ENCODE measurements around the gene SPOCK1. TPM values are rescaled to one million over a fixed set of nuclear protein-coding genes. Genes with fewer than 3 reads are reported as not detected.

The SPOCK1 gene
- total RNA-seq, 1 donor from 2014 or later, result 6.8 TPM

DNA sequence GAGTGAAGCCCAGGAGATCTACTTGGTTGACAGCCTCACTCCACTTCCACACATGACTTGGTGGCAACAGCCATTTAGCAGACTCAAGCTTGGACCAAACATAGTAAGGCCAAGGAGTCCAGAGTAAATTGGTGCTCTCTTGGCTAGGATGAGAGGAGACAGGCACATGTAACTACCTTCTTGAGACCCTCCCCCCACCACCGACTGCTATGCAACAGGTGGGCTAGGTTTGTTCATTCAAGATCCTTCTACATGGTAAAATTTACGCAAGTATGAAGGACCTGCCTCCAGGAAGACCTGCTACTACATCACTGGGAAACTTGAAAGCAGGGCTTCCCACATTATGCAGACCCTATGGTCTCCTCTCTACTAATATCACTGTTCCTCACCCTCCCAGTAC lies 442.4 kb downstream of the SPOCK1 start:
- no peaks in the 10 kb centered on the region for H3K27me3 ChIP-seq (ENCODE audit: control insufficient read depth, insufficient read depth, low read length)
- DNase-seq (ENCODE audit: low read depth) (no peak), FAIRE-seq (no peak)
- no peaks in the 10 kb centered on the region for H3K36me3 ChIP-seq (ENCODE audit: control insufficient read depth, insufficient read depth, low read length)
- H3K4me3 ChIP-seq (ENCODE audit: low read depth, low read length), result no peak overlapping the region
- TF ChIP-seq, protein P1, sequence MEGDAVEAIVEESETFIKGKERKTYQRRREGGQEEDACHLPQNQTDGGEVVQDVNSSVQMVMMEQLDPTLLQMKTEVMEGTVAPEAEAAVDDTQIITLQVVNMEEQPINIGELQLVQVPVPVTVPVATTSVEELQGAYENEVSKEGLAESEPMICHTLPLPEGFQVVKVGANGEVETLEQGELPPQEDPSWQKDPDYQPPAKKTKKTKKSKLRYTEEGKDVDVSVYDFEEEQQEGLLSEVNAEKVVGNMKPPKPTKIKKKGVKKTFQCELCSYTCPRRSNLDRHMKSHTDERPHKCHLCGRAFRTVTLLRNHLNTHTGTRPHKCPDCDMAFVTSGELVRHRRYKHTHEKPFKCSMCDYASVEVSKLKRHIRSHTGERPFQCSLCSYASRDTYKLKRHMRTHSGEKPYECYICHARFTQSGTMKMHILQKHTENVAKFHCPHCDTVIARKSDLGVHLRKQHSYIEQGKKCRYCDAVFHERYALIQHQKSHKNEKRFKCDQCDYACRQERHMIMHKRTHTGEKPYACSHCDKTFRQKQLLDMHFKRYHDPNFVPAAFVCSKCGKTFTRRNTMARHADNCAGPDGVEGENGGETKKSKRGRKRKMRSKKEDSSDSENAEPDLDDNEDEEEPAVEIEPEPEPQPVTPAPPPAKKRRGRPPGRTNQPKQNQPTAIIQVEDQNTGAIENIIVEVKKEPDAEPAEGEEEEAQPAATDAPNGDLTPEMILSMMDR (IDR thresholded peaks at IDR 0.05; ENCODE audit: insufficient read depth, low read length, severe bottlenecking), result no peak

DNA sequence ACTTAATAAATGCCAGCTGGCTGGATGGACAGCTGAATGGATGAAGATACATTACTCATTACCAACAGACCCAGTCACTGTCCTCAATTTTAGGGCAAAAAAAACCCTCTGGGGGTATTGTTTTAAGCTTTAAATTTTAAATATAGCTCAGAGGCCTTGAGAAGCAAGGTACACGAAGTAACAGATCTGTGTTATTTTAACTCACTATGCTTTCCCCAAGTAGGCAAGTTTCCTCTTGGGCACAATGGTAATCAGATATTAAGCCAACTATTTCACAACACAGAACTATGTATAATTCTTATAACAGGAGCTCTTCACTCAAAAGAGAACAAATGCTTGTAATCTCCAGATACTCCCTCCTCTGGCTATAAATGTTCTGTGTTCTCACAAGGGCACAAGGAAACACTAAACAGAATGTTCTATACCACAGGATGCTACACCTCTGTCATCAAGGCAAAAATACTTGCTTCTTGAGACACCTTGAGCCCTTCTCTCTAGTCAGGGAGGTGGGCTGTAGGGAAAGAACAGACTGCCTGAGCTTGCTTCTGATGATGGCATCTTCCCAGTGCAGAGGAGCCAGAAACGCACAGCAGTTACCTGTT lies 443.8 kb downstream of the SPOCK1 start:
- no peak for FAIRE-seq
- Histone ChIP-seq H3K4me3 (ENCODE audit: low read depth, low read length) (no peak overlapping the region), H3K27me3 (ENCODE audit: control insufficient read depth, insufficient read depth, low read length) (no peaks in the 10 kb centered on the region), H3K36me3 (ENCODE audit: control insufficient read depth, insufficient read depth, low read length) (no peaks in the 10 kb centered on the region)
- DNase-seq (ENCODE audit: low read depth), result no peak
- TF ChIP-seq, protein P1 (IDR thresholded peaks at IDR 0.05; ENCODE audit: insufficient read depth, low read length, severe bottlenecking), result no peak

DNA sequence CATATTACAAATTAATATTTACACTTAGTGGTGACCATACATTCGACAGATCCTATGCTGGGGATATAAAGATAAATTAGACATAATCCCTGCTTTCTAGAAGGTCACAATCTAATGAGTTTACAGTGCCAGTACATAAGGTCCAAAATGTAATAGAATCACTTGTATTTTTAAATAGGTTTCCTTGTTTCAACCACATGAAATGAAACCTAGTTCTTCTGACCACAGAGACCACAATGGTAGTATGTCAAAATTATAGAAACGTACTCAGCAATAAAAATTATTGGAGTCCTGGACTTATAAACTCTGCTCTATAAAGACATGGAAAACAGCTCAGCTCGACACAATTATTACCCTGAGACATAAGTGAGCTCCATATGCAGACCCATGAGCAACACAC lies 444.3 kb downstream of the SPOCK1 start:
- Histone ChIP-seq H3K27me3 (ENCODE audit: control insufficient read depth, insufficient read depth, low read length) (no peaks in the 10 kb centered on the region), H3K4me3 (ENCODE audit: low read depth, low read length) (no peak overlapping the region), H3K36me3 (ENCODE audit: control insufficient read depth, insufficient read depth, low read length) (no peaks in the 10 kb centered on the region)
- DNase-seq (ENCODE audit: low read depth) (no peak), FAIRE-seq (no peak)
- TF ChIP-seq, protein P1 (IDR thresholded peaks at IDR 0.05; ENCODE audit: insufficient read depth, low read length, severe bottlenecking), result no peak

DNA sequence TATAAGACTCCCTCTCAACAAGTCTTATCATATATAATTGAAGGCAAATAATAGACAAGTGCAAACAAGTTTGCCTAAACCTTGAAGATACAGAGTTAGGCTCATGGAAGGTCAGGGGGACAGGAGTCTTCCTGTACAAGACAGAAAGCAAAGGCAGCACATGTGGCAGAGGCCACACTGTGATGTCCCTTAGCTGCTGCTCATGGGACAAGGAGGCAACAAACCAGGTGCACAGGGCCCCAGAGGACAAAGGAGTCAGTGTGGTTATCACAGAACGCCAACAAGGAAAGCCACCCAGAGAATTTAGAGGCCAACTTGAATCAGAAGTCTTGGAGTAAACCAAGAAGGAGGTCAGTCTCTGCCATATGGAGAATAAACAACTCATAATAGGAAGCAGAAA lies 444.8 kb downstream of the SPOCK1 start:
- FAIRE-seq (no peak), DNase-seq (ENCODE audit: low read depth) (peak; percentile 33)
- H3K4me3 ChIP-seq (ENCODE audit: low read depth, low read length), result no peak overlapping the region
- no peaks in the 10 kb centered on the region for H3K36me3 ChIP-seq (ENCODE audit: control insufficient read depth, insufficient read depth, low read length)
- no peaks in the 10 kb centered on the region for H3K27me3 ChIP-seq (ENCODE audit: control insufficient read depth, insufficient read depth, low read length)
- TF ChIP-seq, protein P1 (IDR thresholded peaks at IDR 0.05; ENCODE audit: insufficient read depth, low read length, severe bottlenecking), result no peak

DNA sequence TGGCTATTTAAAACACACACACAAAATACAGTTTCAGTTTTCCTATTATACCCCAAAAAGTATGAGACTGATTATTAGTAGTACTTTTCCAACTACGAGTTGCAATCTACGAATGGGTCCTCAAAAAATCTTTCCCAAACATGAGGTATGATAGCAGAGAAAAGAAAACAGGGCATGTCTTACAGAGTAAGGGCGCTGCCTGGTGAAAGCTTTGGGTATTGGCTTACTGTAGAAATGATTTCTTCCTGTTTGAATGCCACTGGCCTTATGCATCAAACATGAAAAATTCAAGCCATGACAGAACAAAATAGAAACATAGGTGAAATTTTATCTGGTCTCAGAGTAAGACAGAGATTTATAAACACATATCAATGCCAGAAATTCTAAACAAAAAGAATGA lies 448.0 kb downstream of the SPOCK1 start:
- no peak for FAIRE-seq
- TF ChIP-seq, protein P1 (IDR thresholded peaks at IDR 0.05; ENCODE audit: insufficient read depth, low read length, severe bottlenecking), result peak; percentile 31
- DNase-seq (ENCODE audit: low read depth), result peak; percentile 42
- H3K36me3 ChIP-seq (ENCODE audit: control insufficient read depth, insufficient read depth, low read length), result no peaks in the 10 kb centered on the region
- H3K27me3 ChIP-seq (ENCODE audit: control insufficient read depth, insufficient read depth, low read length), result no peaks in the 10 kb centered on the region
- no peak overlapping the region for H3K4me3 ChIP-seq (ENCODE audit: low read depth, low read length)

Data from bronchial epithelial cell (primary cell).